HG03432 (cell line): Measurements from ENCODE around the gene ZFYVE1.
"Not testable (repeated sequence)": the region's sequence is repeated elsewhere in the genome, so short reads cannot be mapped to it uniquely, and the experiment has no call there.

Source experiments
- ATAC-seq: cut with Tn5 transposase; IDR thresholded peaks from one replicate; pipeline ENCODE4 v1.9.1; 2021; ENCODE audit warnings: mild to moderate bottlenecking, moderate library complexity; ENCODE audit not compliant: unreplicated experiment

ZFYVE1 gene

DNA sequence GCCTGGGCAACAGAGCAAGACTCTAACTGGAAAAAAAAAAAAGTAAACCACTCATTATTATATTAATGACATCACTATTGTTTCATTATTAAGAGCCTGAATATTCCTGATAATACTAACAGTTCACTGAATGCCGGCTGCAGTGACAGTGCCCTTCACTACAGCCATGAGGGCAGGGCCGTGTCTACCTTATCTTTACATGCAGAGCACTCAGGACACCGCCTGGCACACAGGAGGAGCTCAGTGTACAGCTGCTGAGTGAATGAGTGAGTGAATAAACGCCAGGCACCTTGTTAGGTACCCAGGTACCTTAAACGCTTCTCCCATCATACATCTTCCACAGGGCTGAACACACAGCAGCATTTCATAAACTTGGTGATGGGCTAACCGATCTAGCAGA is 23.2 kb downstream of the ZFYVE1 start:
- no peak for ATAC-seq

DNA sequence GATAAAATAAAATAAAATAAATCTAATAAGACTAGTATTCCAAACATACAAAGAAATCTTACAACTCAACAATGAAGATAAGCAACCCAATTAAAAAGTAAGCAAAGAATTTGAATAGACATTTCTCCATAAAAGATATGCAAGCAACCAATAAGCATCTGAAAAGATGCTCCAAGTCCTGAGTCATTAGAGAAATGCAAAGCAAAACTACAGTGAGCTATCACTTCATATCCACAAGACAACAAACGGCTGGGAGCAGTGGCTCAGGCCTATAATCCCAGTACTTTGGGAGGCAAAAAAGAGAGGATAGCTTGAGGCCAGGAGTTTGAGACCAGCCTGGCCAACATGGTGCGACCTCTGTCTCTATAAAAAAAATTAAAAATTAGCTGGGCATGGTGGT is 26.8 kb downstream of the ZFYVE1 start:
- no peak for ATAC-seq

DNA sequence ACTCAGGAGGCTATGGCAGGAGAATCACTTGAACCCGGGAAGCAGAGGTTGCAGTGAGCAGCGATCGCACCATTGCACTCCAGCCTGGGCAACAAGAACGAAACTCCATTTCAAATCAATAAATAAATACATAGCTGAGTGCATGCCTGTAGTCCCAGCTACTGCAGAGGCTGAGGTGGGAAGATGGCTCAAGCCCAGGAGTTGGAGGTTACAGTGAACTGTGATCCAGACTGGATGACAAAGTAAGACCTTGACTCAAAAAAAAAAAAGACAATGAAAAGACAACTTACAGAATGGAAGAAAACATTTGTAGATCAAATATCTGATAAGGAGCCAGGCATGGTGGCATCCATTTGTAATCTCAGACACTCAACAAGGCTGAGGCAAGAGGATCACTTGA is 27.6 kb downstream of the ZFYVE1 start:
- no peak for ATAC-seq

DNA sequence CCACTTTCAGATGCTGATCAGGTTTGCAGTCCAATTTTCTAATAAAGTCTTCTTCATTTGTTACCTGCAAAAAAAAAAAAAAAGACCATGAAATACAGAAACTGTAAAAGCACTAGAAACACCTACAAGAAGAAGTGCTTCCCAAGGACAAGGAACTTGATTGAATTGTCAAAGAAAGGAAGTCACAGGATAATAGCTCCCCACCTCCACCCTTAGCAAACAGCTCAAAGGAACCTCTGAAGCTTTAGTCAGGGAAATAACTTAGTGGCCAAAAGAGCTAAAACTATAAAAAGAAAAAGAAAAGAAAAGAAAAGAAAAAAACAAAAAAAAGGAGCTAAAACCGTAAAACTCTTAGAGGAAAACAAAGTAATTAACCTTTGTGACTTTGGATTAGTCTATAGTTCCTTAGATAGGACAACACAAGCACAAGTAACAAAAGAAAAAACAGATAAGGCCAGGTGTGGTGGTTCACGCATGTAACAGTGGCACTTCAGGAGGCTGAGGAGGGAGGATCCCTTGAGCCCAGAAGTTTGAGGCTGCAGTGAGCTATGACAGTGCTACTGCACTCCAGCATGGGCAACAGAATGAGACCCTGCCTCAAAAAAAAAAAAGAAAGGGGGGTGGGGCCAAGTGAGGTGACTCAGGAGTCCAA is 28.5 kb downstream of the ZFYVE1 start:
- ATAC-seq: no peak

DNA sequence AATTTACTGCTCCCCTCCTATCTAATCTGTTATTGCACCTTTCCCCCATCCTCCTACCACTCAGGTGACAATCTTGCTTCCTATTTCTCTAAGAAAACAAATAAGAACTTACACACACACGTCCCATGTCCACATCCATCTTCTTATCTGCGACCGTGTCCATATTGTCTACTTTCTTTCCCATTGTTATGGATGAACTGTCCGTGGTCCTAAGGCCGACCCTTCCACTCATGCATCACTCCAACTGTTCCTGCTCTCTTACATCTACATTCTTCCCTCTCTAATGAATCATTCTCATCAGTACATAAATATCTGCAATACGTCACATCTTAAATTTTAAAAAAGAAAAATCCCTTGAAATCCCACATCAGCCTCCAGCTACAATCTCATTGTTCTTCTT is 30.0 kb downstream of the ZFYVE1 start:
- ATAC-seq: no peak

DNA sequence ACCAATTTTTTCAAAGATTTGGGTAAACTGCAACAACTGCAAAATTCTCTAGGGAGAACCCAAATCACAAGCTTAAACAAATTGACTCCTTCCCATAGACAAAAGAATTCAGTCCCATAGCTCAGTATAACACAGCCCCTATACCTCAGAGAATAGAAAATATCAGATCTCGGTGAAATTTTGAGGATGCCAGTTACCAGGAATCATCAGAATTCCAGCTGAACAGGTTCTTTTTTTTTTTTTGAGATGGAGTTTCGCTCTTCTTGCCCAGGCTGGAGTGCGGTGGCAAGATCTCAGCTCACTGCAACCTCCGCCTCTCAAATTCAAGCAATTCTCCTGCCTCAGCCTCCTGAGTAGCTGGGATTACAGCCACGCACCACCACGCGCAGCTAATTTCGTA is 36.7 kb downstream of the ZFYVE1 start:
- ATAC-seq: no peak

DNA sequence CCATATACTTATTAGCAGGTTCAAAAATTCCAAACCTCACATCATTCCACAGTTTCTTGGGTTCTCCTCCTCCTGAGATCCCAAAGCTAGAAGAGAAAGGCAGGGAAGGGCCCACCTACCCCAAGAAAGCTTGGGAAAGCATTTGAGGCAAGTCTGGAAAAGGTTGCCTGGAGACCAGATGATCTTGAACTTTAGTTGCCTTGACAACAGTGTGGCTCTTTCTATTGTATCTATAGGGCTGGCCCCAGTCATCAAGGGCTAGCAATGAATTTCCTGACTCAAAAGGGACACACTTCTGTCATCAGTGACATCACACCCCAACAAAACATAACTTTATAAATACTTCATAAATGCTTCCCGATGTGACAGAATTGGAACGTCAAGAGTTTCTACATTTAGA is 40.0 kb downstream of the ZFYVE1 start:
- no peak for ATAC-seq

DNA sequence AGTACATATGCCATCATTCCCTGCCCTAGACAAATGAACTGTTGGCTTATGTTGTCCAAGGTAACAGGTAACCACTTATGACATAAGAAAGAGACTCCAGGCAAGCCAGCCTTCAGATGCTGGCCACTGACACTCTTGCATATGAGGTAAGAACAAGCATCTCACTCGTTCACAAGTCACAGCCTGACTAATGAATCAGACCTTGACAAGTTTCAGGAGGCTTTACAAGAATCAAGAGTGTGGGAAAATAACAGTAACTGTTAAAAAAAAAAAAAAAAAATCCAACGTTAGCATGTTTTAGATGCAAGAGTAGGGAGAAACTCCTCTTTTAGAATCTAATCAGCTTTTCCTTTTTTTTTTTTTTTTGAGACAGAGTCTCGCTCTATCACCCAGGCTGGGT is 40.7 kb downstream of the ZFYVE1 start:
- no peak for ATAC-seq

DNA sequence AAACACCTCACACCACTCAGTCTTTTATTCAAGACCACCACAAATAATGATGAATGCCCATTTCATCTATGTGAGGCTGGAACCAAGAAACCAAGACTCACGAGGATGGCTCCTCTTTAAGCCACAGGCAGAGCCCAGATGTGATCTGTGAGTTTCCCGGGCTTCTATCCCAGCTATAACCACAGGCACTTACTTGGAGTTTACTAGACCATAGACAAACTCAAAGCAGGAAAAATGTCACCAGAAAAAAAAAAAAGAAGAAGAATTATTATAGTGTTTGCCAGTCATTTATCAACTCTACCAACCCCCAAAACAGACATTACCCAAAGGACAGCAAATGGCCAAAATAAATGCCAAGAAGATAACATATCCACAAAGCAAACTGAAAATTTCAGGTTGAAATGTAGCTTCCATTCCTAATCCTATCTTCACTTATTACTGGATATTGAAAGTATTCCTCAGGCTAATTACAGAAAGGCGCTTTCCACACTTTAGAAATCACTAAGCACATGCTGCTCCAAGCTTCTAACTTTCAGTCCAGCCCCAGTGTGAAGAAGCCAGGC is 44.7 kb downstream of the ZFYVE1 start:
- no peak for ATAC-seq

DNA sequence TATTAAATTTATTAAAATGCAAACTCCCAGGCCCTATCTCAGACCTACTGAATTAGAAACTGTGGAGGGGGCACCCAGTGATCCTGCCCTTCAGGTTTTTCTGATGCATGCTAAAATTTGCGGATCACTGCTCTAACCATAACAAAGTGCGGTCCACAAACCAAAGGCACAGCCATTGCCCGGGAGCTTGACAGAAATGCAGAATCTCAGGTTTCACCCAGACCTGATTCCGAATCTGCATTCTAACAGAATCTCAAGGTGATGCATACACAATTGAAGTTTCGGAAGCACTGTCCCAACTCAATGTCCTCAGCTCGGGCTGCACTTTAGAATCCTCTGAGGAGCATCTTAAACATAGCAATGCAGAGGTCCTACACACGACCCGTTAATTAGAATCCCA is 46.0 kb downstream of the ZFYVE1 start:
- ATAC-seq: no peak

DNA sequence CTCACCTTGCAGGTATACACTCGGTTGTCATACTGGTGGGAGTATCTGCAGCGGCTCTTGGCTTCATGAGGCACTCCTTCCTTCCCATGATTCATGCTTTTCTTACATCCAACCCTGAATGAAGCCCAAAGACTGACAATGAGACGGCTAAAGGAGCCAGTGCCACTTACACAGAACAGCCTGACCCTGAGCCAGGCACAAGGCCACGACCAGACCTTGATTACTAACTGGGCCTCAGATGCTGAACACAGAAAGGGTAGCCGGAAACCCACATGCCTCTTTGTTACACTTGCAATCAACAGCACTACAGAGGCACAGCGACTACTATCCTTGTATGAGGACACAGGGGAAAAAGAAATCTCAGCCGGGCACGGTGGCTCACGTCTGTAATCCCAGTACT is 48.0 kb downstream of the ZFYVE1 start:
- ATAC-seq: no peak

DNA sequence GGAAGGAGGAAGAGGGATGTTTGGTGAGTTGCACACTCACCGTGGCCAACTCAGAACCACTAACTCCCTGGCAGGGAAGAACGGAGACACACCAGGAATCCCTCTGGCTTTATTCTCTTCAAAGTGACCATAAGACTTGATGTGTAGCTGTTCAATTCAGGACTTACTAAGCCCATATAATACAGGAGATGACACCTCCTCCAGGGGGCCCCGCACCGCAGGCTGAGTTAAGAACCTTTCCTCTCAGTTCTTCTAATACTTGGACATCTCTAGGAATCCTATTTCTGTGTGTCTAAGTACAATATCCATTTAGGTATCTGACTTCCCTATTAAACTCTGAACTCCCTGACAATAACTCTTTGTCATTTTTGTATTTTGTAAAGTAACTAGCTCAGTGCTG is 51.1 kb downstream of the ZFYVE1 start:
- ATAC-seq: no peak

DNA sequence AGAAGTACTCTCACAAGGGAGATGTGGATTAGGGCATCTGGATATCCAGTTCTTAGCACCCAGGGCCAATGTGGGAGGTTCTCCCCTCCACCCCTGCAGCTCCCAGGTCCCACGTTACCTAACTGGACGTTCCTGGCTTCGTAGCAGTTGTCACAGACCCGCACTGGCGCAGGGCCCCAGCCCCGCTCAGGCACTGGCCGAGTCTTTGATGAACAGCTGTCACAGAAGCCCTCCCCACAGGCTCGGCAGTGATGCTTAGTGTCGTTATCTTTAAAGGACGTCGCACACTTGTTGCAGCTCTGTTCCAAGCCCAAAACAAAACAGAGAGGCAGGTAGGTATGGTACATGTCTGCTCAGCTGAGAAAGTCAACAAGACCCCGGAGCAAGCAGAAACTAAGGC is 52.2 kb downstream of the ZFYVE1 start:
- ATAC-seq: no peak

DNA sequence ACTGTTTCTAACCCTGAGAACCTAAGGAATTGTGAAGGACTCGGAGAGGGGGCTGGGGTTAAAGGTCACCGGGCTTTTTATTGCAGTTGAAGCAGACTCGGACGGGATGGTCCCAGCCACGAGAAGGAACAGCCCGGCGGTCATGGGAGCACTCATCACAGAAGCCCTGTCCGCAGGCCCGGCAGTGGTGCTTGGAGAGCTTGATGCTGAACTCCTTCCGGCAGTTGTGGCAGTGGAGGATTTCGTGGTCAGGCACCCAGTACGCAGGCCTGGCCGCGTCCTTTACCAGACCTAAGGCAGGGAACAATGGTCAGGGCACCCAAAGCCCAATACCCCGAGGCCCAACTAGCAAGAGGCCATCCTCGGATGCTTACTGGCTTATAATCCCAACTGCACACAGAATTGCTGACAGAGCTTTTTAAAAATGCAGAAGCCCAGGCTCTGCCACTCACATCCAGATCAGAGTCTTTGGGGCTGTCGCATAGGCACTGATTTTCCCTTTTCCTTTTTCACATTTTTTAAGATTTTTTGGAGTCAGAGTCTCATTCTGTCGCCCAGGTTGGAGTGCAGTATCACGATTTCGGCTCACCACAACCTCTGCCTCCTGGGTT is 56.0 kb downstream of the ZFYVE1 start:
- no peak for ATAC-seq

DNA sequence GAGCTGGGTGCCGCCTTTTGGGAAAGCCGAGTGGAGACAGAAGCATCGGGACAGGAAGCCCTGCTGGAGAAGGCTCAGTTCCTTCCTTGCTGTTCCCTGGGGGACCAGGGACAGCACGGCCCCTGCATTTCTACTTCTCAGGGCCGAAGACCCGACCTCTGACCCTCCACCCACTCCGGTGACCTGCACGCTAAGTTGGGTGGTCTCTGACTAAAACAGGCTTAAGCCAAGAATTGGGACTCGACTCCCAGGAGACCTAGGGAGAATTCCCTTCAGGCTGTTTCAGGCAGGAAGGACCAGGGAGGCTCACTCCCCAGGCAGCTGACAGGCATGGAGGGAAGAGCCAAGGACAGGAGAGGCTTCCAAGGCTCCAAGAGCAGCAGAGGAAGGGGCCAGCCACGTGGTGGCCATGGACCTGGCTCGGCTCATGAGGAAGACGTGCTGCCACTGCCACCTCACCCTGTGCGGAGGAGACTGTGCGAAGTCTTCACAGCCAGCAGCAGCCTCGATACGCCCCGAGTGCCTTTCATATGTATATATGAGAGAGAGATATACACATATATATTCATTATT is 56.8 kb downstream of the ZFYVE1 start:
- ATAC-seq: no peak

DNA sequence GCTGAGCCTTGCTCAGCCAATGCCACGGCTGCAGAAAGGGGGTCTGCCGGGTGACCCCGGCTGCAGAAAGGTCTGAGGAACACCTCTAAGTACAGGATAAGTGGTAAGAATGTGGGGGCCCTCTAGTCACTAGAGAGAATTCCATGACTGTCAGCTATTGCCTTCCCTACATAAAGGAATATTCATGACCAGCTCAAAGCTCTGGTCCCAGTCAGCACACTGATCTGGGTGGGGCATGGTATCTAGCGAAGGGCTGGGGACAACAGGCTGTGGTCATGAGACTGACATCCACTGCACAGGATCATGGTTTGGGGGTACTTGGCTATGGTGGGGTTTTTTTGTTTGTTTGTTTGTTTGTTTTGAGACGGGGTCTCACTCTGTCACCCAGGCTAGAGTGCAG is 58.6 kb downstream of the ZFYVE1 start:
- no peak for ATAC-seq

DNA sequence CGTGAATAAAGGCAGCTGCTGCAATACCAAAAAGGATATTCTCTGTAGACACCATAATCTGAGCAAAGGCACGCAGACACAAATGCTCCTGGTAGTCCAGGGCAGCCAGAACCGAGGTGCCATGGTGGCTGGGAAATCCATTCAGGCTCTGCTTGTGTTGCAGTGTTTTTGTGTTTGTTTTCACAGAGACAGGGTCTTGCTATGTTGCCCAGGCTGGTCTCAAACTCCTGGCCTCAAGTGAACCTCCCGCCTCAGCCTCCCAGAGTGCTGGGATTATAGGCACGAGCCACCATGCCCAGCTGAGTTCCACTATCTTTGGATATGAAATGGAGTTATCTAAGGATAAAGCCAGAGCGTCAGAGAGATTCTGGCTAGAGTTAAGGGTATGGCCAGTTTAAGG is 60.9 kb downstream of the ZFYVE1 start:
- no peak for ATAC-seq

DNA sequence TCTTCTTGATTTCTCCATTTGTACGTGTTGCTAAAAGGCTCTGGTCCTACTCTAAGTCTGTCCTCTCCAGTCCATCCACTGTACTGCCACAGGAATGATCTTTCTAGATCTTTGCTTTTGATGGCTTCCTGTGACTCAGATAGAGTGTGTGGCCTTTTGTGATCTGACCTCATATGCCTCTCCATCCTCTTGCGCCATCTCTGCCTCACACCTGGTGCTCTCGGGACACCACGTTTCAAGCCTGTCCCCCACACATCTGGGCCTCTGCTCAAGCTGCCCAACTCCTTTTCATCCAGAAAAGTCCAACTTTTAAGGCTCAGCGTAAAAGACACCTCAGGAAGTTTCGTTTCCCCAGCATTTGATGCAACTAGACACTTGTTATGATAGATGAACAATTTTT is 61.7 kb downstream of the ZFYVE1 start:
- ATAC-seq: no peak

DNA sequence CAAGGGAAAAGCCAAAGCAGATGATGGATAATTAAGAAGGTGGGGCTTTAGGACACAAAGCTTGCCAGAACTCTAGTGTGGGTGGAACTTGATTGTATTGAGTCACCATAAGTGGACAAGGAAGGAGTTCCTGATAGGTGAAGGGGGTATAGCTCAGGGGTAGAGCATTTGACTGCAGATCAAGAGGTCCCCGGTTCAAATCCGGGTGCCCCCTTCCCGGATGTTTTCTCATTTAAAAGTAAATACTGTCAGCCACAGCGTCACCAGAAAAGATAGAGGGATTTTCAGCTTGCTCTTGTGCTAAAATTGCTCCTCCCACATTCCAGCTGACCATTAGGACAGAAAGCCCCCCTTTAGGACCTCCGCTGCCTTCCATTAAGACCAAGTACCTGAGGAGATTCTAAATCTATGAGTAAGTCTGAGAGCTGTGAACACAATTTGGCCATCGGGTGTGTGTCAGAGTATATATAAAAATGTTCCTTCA is 64.0 kb downstream of the ZFYVE1 start:
- ATAC-seq: no peak

DNA sequence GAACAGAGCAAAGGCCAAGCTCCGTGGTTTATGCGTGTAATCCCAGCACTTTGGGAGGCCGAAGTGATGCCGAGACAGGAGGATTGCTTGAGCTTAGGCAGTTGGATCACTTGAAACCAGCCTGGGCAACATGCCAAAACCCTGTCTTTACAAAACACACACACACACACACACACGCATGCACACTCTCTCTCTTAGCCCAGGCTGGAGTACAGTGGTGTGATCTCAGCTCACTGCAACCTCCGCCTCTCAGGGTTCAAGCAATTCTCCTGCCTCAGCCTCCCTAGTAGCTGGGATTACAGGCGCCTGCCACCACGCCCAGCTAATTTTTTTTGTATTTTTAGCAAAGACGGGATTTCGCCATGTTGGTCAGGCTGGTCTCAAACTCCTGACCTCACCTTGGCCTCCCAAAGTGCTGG is 64.6 kb downstream of the ZFYVE1 start:
- not testable (repeated sequence) for ATAC-seq

DNA sequence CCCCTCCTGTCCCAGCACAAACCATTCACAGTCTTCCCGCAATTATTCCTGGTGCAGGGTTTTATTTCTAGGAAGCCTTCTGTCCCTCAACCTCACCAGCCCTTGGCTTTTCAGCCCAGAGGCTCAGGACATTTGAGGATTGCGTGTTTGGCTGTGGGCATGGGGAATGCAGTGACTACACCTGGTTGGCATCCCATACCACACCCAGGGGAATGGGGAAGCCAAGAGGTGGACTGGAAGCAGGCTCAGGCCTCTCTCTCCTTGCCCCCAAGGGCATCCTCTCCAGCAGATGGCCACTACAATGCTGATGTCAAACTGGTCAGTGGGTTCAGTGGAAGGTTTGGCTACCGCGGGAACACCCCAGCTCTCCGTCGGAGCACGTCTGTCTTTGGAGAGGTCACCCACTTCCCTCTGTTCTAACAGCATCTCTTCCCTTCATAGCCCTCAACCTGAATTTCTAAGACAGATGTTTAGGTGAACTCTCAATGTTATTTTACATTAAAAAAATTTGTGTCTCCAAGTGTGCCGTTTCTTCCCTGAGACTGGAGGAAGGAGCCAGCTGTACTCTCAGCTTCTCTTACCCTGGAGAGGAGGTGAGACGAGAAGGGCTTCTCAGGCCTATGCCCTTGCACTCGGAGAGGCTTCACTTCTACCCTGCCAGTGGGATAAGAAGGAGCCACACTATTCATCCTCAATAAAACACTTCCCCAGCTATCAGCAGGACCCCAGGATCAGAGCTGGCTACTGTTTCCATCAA is 65.1 kb downstream of the ZFYVE1 start:
- no peak for ATAC-seq

DNA sequence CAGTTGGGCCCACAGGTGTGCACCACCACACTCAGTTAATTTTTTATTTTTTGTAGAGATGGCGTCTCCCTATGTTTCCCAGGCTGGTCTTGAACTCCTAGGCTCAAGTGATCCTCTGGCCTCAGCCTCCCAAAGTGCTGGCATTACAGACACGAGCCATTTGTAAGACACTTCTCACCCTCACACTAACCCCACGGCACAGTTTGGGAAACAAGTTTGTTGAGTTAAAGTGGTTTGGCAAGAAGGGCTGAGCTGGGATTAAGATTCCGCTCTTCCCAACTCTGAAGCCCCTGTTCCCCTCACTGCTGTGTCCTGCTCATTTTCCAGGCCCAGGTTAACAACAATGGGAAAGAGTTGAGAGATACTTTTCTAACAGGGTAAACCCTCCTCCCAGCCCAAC is 65.9 kb downstream of the ZFYVE1 start:
- not testable (repeated sequence) for ATAC-seq
